PC-9 (cell line): ENCODE measurements around the gene KPNA5. TPM values are rescaled to one million over a fixed set of nuclear protein-coding genes. Genes with fewer than 3 reads are reported as not detected.
"Not testable (repeated sequence)": the region's sequence is repeated elsewhere in the genome, so short reads cannot be mapped to it uniquely, and the experiment has no call there.

Experiments used
- BruUV-seq: library from RNA; stranded (reverse); fragments of 400-500 nt; replicated peaks from 2 replicates; lab custom pipeline; 2021; lab: Mats Ljungman, UMichigan
- CTCF ChIA-PET: fragments of 300-600 bp; sonication (Branson Sonifier 250); formaldehyde crosslinking; loops from one replicate; lab custom pipeline; 2022; ENCODE audit warnings: antibody characterized with exemption; lab: Charles Lee
- POLR2A ChIA-PET: fragments of 300-600 bp; sonication (Branson Sonifier 250); formaldehyde crosslinking; loops from one replicate; lab custom pipeline; 2022; ENCODE audit warnings: antibody characterized with exemption; ENCODE audit not compliant: unreplicated experiment; lab: Charles Lee
- DNase-seq, 2 experiments: peaks; one replicate each; pipeline versions ENCODE4 v3.0.0 to v3.0.0-alpha.2; 2015 to 2022; ENCODE audit warnings: mixed read lengths in 1 of 2
- H2AFZ ChIP-seq: fragments of 200-600 bp; sonication (generic); 2 replicates; pipeline ENCODE4 v1.8.1; 2017; ENCODE audit warnings: antibody characterized with exemption
- H3F3A ChIP-seq: fragments of 200-600 bp; sonication (generic); 2 replicates; pipeline ENCODE4 v1.8.1; 2017; ENCODE audit warnings: antibody characterized with exemption, mild to moderate bottlenecking, low read depth; ENCODE audit not compliant: insufficient read depth
- H3K27ac ChIP-seq: fragments of 200-600 bp; sonication (generic); 2 replicates; pipeline ENCODE4 v1.6.1; 2016; ENCODE audit warnings: mixed run types
- H3K27me3 ChIP-seq: fragments of 200-600 bp; sonication (generic); 2 replicates; pipeline ENCODE4 v1.6.1; 2016; ENCODE audit warnings: low read depth, mixed run types; ENCODE audit not compliant: insufficient read depth
- H3K36me3 ChIP-seq: fragments of 200-600 bp; sonication (generic); 2 replicates; pipeline ENCODE4 v1.6.1; 2016; ENCODE audit warnings: low read depth, mixed run types
- H3K4me1 ChIP-seq: fragments of 200-600 bp; sonication (generic); replicated peaks from 2 replicates; pipeline ENCODE4 v1.6.1; 2016; ENCODE audit warnings: mixed run types; ENCODE audit not compliant: insufficient read depth
- H3K4me2 ChIP-seq: fragments of 200-600 bp; sonication (generic); 2 replicates; pipeline ENCODE4 v1.6.1; 2017; ENCODE audit warnings: mixed run types
- H3K4me3 ChIP-seq: fragments of 200-600 bp; sonication (generic); 2 replicates; pipeline ENCODE4 v1.6.1; 2016; ENCODE audit warnings: mixed run types
- H3K79me2 ChIP-seq: fragments of 200-600 bp; sonication (generic); 2 replicates; pipeline ENCODE4 v1.6.1; 2017; ENCODE audit warnings: low read depth, mixed run types
- H3K9me2 ChIP-seq: fragments of 200-600 bp; sonication (generic); 2 replicates; pipeline ENCODE4 v1.8.1; 2017; ENCODE audit warnings: mild to moderate bottlenecking; ENCODE audit not compliant: insufficient read depth
- H3K9me3 ChIP-seq: fragments of 200-600 bp; sonication (generic); 2 replicates; pipeline ENCODE4 v1.8.1; 2016; ENCODE audit warnings: low read depth; ENCODE audit not compliant: insufficient read depth
- H4K20me1 ChIP-seq: fragments of 200-600 bp; sonication (generic); 2 replicates; pipeline ENCODE4 v1.8.1; 2017; ENCODE audit not compliant: insufficient read depth
- EZH2 ChIP-seq: fragments of 200-600 bp; sonication (generic); IDR thresholded peaks from 2 replicates; pipeline ENCODE4 v1.8.0; 2017; ENCODE audit warnings: antibody characterized with exemption, low read depth
- intact Hi-C: fragments of 100-400 bp; cut with micrococcal nuclease; formaldehyde crosslinking; loops from one replicate; pipeline ENCODE4 v1.10.0; 2022; ENCODE audit not compliant: unreplicated experiment
- total RNA-seq: library from RNA; stranded (reverse); gene quantifications from 2 replicates; pipeline ENCODE4 v1.2.3, GENCODE V29; 2021
- TF ChIP-seq, protein P1 (sequence below): fragments of 200-600 bp; sonication (generic); conservative IDR thresholded peaks from 2 replicates; pipeline ENCODE4 v1.6.1; 2017; ENCODE audit warnings: mixed run types, antibody characterized with exemption, mild to moderate bottlenecking, moderate library complexity

KPNA5 gene
- total RNA-seq, 1 experiment from 2014 or later: 6.6 TPM

- CTCF ChIA-PET: no interaction called here
- H3K4me2 ChIP-seq: no peak overlapping the region
- no peaks in the 10 kb centered on the region for H4K20me1 ChIP-seq
- no peaks in the 10 kb centered on the region for H3K79me2 ChIP-seq
- H3K9me2 ChIP-seq: no peaks in the 10 kb centered on the region
- H3K9me3 ChIP-seq: no peaks in the 10 kb centered on the region
- H3K4me1 ChIP-seq: no peaks in the 10 kb centered on the region
- POLR2A ChIA-PET: no interaction called here
- H3K27ac ChIP-seq: no peak overlapping the region
- H3K4me3 ChIP-seq: no peak overlapping the region
- DNase-seq: no peak
- intact Hi-C loops: no loop called here
- H3K36me3 ChIP-seq: peaks cover 34% of the 10 kb centered on the region
- TF ChIP-seq, protein P1, sequence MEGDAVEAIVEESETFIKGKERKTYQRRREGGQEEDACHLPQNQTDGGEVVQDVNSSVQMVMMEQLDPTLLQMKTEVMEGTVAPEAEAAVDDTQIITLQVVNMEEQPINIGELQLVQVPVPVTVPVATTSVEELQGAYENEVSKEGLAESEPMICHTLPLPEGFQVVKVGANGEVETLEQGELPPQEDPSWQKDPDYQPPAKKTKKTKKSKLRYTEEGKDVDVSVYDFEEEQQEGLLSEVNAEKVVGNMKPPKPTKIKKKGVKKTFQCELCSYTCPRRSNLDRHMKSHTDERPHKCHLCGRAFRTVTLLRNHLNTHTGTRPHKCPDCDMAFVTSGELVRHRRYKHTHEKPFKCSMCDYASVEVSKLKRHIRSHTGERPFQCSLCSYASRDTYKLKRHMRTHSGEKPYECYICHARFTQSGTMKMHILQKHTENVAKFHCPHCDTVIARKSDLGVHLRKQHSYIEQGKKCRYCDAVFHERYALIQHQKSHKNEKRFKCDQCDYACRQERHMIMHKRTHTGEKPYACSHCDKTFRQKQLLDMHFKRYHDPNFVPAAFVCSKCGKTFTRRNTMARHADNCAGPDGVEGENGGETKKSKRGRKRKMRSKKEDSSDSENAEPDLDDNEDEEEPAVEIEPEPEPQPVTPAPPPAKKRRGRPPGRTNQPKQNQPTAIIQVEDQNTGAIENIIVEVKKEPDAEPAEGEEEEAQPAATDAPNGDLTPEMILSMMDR: no peak
- TF ChIP-seq EZH2: no peak
- BruUV-seq: no TSS peak
- no peaks in the 10 kb centered on the region for H3K27me3 ChIP-seq
- H2AFZ ChIP-seq: no peak overlapping the region
- peaks cover 7% of the 10 kb centered on the region; the same call in 1 of the 2 replicates for H3F3A ChIP-seq
Observed at GRCh38 chr6:116730513-116730912, 49.5 kb downstream of the KPNA5 start.

DNA sequence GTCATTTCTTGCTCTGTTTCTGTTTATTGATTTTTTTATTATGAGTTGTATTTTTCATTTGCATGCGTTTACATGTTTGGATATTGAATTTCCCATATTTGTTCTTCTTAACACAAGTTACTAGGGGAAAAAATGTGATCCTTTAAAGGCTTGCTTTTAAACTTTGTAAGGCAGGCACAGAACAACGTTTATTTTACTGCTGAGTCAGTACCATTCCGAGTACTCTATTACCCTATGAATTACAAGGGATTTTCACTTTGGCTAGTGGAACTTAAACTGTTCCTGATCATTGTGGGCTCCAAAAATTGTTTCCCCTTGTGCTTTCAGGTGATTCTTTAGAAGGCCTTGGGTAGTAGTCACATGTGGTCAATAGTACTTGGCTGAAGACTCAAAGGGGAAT is 56.0 kb downstream of the KPNA5 start:
- ChIA-PET POLR2A (no interaction called here), CTCF (no interaction called here)
- Histone ChIP-seq H3K9me2 (no peaks in the 10 kb centered on the region), H3K4me2 (no peak overlapping the region), H3K79me2 (no peaks in the 10 kb centered on the region), H2AFZ (no peak overlapping the region), H3K9me3 (peaks cover 8% of the 10 kb centered on the region), H3F3A (no peaks in the 10 kb centered on the region), H4K20me1 (no peaks in the 10 kb centered on the region), H3K36me3 (peaks cover 18% of the 10 kb centered on the region), H3K27ac (no peak overlapping the region), H3K4me3 (no peak overlapping the region), H3K27me3 (no peaks in the 10 kb centered on the region), H3K4me1 (no peaks in the 10 kb centered on the region)
- no peak for DNase-seq
- no TSS peak for BruUV-seq
- no peak for TF ChIP-seq EZH2
- TF ChIP-seq, protein P1: no peak
- intact Hi-C loops: no loop called here

- intact Hi-C loops, H2AFZ ChIP-seq, DNase-seq, H3K27ac ChIP-seq, BruUV-seq, H3K4me2 ChIP-seq, H3K27me3 ChIP-seq, H3F3A ChIP-seq, H3K9me2 ChIP-seq, H4K20me1 ChIP-seq, H3K4me1 ChIP-seq, POLR2A ChIA-PET, H3K9me3 ChIP-seq, H3K4me3 ChIP-seq, CTCF ChIA-PET, H3K79me2 ChIP-seq, H3K36me3 ChIP-seq: not testable (repeated sequence)
Observed at GRCh38 chr6:116740486-116740885, 59.5 kb downstream of the KPNA5 start.

GRCh38 chr6:116741571-116741970 is 60.6 kb downstream of the KPNA5 start:
- no peaks in the 10 kb centered on the region for H3K27me3 ChIP-seq
- no peaks in the 10 kb centered on the region for H3K4me1 ChIP-seq
- H3K4me2 ChIP-seq: no peak overlapping the region
- DNase-seq: no peak
- H3K9me2 ChIP-seq: no peaks in the 10 kb centered on the region
- TF ChIP-seq EZH2: no peak
- TF ChIP-seq, protein P1: no peak
- H3K27ac ChIP-seq: no peak overlapping the region
- H3K4me3 ChIP-seq: no peak overlapping the region
- no peak overlapping the region for H2AFZ ChIP-seq
- no peaks in the 10 kb centered on the region for H3K79me2 ChIP-seq
- H3F3A ChIP-seq: no peaks in the 10 kb centered on the region
- intact Hi-C loops: no loop called here
- H4K20me1 ChIP-seq: no peaks in the 10 kb centered on the region
- 0 out of 2 replicates have a peak, but pooled peaks cover under 1% of the 10 kb centered on the region for H3K36me3 ChIP-seq
- ChIA-PET POLR2A (no interaction called here), CTCF (no interaction called here)
- no TSS peak for BruUV-seq
- H3K9me3 ChIP-seq: peaks cover 4% of the 10 kb centered on the region; the same call in 1 of the 2 replicates
